ENCODE data around the gene SLC45A1. TPM values are rescaled to one million over a fixed set of nuclear protein-coding genes. Genes with fewer than 3 reads are reported as not detected.

Gene SLC45A1
- 0.54 and 0.61 TPM in 2 replicates for total RNA-seq
- 0.37 TPM for total RNA-seq (2013)
- polyA plus RNA-seq: 0.22 and 0.64 TPM in 2 replicates
- polyA minus RNA-seq: 0.14 and 0.51 TPM in 2 replicates

DNA sequence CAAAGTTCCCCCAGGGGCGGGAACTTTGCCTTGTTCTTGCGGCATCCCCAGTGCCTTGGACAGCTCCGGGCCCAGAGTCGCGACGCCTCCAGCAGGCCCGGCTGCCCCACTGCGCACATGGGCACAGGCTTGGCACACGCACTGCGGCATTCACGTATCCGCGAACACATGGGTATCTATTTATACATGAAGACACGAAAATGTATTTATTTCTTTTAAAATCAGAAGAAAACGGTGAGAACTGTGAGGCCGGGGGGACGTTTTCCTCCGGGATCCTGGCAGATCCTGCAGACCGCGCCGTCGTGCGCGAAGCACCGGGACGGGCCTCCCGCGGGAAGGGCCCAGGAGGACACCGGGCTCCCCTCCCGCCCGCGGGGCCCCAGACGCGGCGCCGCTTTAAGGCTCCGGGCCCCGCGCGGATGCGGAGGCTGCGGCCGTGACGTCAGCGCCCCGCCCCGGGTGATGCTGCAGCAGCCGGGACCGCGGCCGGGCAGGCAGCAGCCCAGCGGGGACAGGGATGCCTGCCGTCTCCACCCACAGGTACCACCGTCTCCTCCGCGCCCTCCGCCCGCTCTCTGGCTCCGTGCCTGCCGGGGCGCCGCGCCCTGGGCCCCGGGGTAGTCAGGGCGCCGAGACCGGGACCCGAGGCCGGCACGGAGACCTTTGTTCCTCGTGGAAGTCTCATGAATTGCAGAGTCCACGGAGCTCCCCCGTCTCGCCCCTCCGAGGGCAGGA is at the start of gene SLC45A1:
Gene SLC45A1, plus strand, starts transcription at position 468 of the 735 bp plus-strand sequence. CDS start 6,216 bp downstream, outside the sequence.
- peak within 1 kb of the TSS; percentile 76 for H3K9ac ChIP-seq (ENCODE audit: low read length)
- peak; percentile 90 for ATAC-seq (ENCODE audit: low read depth)
- DNase-seq: peak; percentile 79
- peak within 1 kb of the TSS; percentile 86 for H2AFZ ChIP-seq (ENCODE audit: insufficient read depth, low read depth, low read length, poor library complexity, severe bottlenecking)
- TF ChIP-seq EZH2 (IDR thresholded peaks at IDR 0.05; ENCODE audit: borderline replicate concordance, insufficient read depth, low read depth, low read length, poor library complexity, severe bottlenecking): no peak
- TF ChIP-seq, protein P1, sequence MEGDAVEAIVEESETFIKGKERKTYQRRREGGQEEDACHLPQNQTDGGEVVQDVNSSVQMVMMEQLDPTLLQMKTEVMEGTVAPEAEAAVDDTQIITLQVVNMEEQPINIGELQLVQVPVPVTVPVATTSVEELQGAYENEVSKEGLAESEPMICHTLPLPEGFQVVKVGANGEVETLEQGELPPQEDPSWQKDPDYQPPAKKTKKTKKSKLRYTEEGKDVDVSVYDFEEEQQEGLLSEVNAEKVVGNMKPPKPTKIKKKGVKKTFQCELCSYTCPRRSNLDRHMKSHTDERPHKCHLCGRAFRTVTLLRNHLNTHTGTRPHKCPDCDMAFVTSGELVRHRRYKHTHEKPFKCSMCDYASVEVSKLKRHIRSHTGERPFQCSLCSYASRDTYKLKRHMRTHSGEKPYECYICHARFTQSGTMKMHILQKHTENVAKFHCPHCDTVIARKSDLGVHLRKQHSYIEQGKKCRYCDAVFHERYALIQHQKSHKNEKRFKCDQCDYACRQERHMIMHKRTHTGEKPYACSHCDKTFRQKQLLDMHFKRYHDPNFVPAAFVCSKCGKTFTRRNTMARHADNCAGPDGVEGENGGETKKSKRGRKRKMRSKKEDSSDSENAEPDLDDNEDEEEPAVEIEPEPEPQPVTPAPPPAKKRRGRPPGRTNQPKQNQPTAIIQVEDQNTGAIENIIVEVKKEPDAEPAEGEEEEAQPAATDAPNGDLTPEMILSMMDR (IDR thresholded peaks at IDR 0.05): no peak
- H4K20me1 ChIP-seq (ENCODE audit: control insufficient read depth, insufficient read depth, low read length, poor library complexity, severe bottlenecking): no peaks in the 10 kb centered on the region
- H3K4me3 ChIP-seq (ENCODE audit: control extremely low read depth in 1 of 5, extremely low read depth in 1 of 5, insufficient read depth in 1 of 5, low read depth in 2 of 5, low read length in 4 of 5): peak within 1 kb of the TSS in 4 of 5 experiments; percentile 36 to 68 (median 60)
- peaks cover 11% of the 10 kb centered on the region for H3K4me1 Mint-ChIP-seq
- H3K4me1 ChIP-seq (ENCODE audit: control insufficient read depth in 2 of 2, insufficient read depth in 2 of 2, low read length in 2 of 2): peaks cover 11 to 14% of the 10 kb centered on the region in 2 donors
- no peak within 1 kb of the TSS for H3K27ac ChIP-seq (ENCODE audit: low read length in 2 of 2)
- peaks cover 0 to 54% (median 19%) of the 10 kb centered on the region in 4 experiments for H3K27me3 ChIP-seq (replicated peaks in 1 of 4; ENCODE audit: control extremely low read depth in 1 of 4, control insufficient read depth in 3 of 4, insufficient read depth in 4 of 4, low read length in 3 of 4)
- POLR2A ChIA-PET: no interaction called here
- H3K79me2 ChIP-seq (ENCODE audit: control insufficient read depth, insufficient read depth, low read length): no peaks in the 10 kb centered on the region
- peak within 1 kb of the TSS; percentile 87 for H3K4me3 Mint-ChIP-seq
- H3K9me3 ChIP-seq (ENCODE audit: control extremely low read depth in 1 of 3, control insufficient read depth in 2 of 3, insufficient read depth in 1 of 3, low read length in 2 of 3): peaks cover 0 to 10% (median 0%) of the 10 kb centered on the region in 3 donors
- H3K9me3 Mint-ChIP-seq (ENCODE audit: insufficient read depth): peaks cover 3% of the 10 kb centered on the region
- H3K36me3 ChIP-seq (replicated peaks in 1 of 2; ENCODE audit: control extremely low read depth in 1 of 2, control insufficient read depth in 1 of 2, extremely low read depth in 1 of 2, insufficient read depth in 2 of 2, low read length in 1 of 2): no peaks in the 10 kb centered on the region
- WGBS (ENCODE audit: insufficient coverage): 12% methylated on average over 71 of the region's 75 CpGs
- peaks cover 50% of the 10 kb centered on the region for H3K27me3 Mint-ChIP-seq
- H3K4me2 ChIP-seq (replicated peaks; ENCODE audit: low read depth, low read length, poor library complexity, severe bottlenecking): peak within 1 kb of the TSS; percentile 96
- H3K27ac Mint-ChIP-seq: no peak within 1 kb of the TSS
- intact Hi-C loops (cut with micrococcal nuclease): loop anchor here (1.0 kb wide), 1 partner anchor 292 kb away; the partner anchor contains the start of gene ERRFI1
- CTCF ChIA-PET: interaction anchor here (1.3 kb wide), 1 partner anchor 302 kb away, joined by 3 read pairs; no protein-coding TSS in a partner anchor

DNA sequence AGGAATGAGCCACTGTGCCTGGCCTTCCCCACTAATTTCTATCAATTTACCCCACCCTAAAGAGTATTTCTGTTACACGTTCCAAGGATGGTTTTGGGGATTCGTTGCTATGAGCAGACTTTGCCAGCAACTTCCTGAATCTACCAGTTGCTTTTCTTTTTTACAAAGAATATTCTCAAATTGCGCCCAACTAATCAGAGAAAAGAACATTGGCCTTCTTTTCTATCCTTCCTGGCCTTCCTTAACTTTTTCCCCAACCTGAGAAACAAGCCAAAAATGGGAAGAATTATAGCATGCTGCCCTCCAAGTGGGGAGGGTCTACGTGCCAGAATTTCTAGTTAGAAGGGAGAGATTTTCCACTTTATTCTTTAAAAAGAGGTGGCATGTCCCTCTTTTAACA is 44.9 kb upstream of the SLC45A1 start:
- CTCF ChIA-PET: no interaction called here
- H3K4me2 ChIP-seq (replicated peaks; ENCODE audit: low read depth, low read length, poor library complexity, severe bottlenecking): no peak overlapping the region

More for the DNA sequence above, 44.9 kb upstream of the SLC45A1 start:
- H3K79me2 ChIP-seq (ENCODE audit: control insufficient read depth, insufficient read depth, low read length): no peaks in the 10 kb centered on the region
- H3K27me3 Mint-ChIP-seq: peaks cover 20% of the 10 kb centered on the region
- H3K36me3 ChIP-seq (replicated peaks in 1 of 2; ENCODE audit: control extremely low read depth in 1 of 2, control insufficient read depth in 1 of 2, extremely low read depth in 1 of 2, insufficient read depth in 2 of 2, low read length in 1 of 2): no peaks in the 10 kb centered on the region
- ATAC-seq (ENCODE audit: low read depth) (no peak), DNase-seq (no peak)
- H3K9me3 ChIP-seq (ENCODE audit: control extremely low read depth in 1 of 3, control insufficient read depth in 2 of 3, insufficient read depth in 1 of 3, low read length in 2 of 3): peaks cover 0 to 5% (median 0%) of the 10 kb centered on the region in 3 donors
- H3K27ac ChIP-seq (ENCODE audit: low read length in 2 of 2): no peak overlapping the region
- intact Hi-C loops (cut with micrococcal nuclease): no loop called here
- H3K4me3 ChIP-seq (ENCODE audit: control extremely low read depth in 1 of 5, extremely low read depth in 1 of 5, insufficient read depth in 1 of 5, low read depth in 2 of 5, low read length in 4 of 5): no peak overlapping the region
- H3K27me3 ChIP-seq (replicated peaks in 1 of 4; ENCODE audit: control extremely low read depth in 1 of 4, control insufficient read depth in 3 of 4, insufficient read depth in 4 of 4, low read length in 3 of 4): peaks cover 0 to 8% (median 0%) of the 10 kb centered on the region in 4 experiments
- WGBS (ENCODE audit: insufficient coverage): 93% methylated on average over 2 of the region's 4 CpGs
- no peak overlapping the region for H2AFZ ChIP-seq (ENCODE audit: insufficient read depth, low read depth, low read length, poor library complexity, severe bottlenecking)
- H3K4me3 Mint-ChIP-seq: no peak overlapping the region
- POLR2A ChIA-PET: no interaction called here
- H3K27ac Mint-ChIP-seq: no peak overlapping the region
- no peaks in the 10 kb centered on the region for H3K4me1 Mint-ChIP-seq
- H4K20me1 ChIP-seq (ENCODE audit: control insufficient read depth, insufficient read depth, low read length, poor library complexity, severe bottlenecking): no peaks in the 10 kb centered on the region
- no peaks in the 10 kb centered on the region for H3K9me3 Mint-ChIP-seq (ENCODE audit: insufficient read depth)
- H3K9ac ChIP-seq (ENCODE audit: low read length): no peak overlapping the region
- no peak for TF ChIP-seq EZH2 (IDR thresholded peaks at IDR 0.05; ENCODE audit: borderline replicate concordance, insufficient read depth, low read depth, low read length, poor library complexity, severe bottlenecking)
- H3K4me1 ChIP-seq (ENCODE audit: control insufficient read depth in 2 of 2, insufficient read depth in 2 of 2, low read length in 2 of 2): no peaks in the 10 kb centered on the region
